ENCODE measurements around the gene GALK2.
"Not testable (repeated sequence)": the region's sequence is repeated elsewhere in the genome, so short reads cannot be mapped to it uniquely, and the experiment has no call there.

Gene GALK2

GRCh38 chr15:49255966-49256759 lies 86.1 kb downstream of the GALK2 start:
- H3K4me3 ChIP-seq (ENCODE audit: low read depth, low read length), result no peak overlapping the region
- TF ChIP-seq CTCF (IDR thresholded peaks at IDR 0.05; ENCODE audit: borderline replicate concordance, insufficient read depth, low read depth, low read length), result no peak

GRCh38 chr15:49265117-49265516 lies 95.1 kb downstream of the GALK2 start:
- not testable (repeated sequence) for H3K4me3 ChIP-seq (ENCODE audit: low read depth, low read length)

GRCh38 chr15:49265911-49266310 lies 95.9 kb downstream of the GALK2 start:
- no peak overlapping the region for H3K4me3 ChIP-seq (ENCODE audit: low read depth, low read length)
- no peak for TF ChIP-seq CTCF (IDR thresholded peaks at IDR 0.05; ENCODE audit: borderline replicate concordance, insufficient read depth, low read depth, low read length)

- TF ChIP-seq CTCF (IDR thresholded peaks at IDR 0.05; ENCODE audit: borderline replicate concordance, insufficient read depth, low read depth, low read length), result no peak
- no peak overlapping the region for H3K4me3 ChIP-seq (ENCODE audit: low read depth, low read length)
Measured at GRCh38 chr15:49270541-49271421, 100.7 kb downstream of the GALK2 start.

- no peak overlapping the region for H3K4me3 ChIP-seq (ENCODE audit: low read depth, low read length)
- no peak for TF ChIP-seq CTCF (IDR thresholded peaks at IDR 0.05; ENCODE audit: borderline replicate concordance, insufficient read depth, low read depth, low read length)
Measured at GRCh38 chr15:49273734-49274318, 103.8 kb downstream of the GALK2 start.

- no peak for TF ChIP-seq CTCF (IDR thresholded peaks at IDR 0.05; ENCODE audit: borderline replicate concordance, insufficient read depth, low read depth, low read length)
- no peak overlapping the region for H3K4me3 ChIP-seq (ENCODE audit: low read depth, low read length)
Measured at GRCh38 chr15:49278751-49279150, 108.7 kb downstream of the GALK2 start.
